Parathyroid adenoma (tissue), 2 donors: ENCODE data around the gene SURF1.
"Not testable (repeated sequence)": the region's sequence is repeated elsewhere in the genome, so short reads cannot be mapped to it uniquely, and the experiment has no call there.

ENCODE experiments used
- H2AFZ ChIP-seq: fragments of 300-600 bp; sonication (generic); one replicate; pipeline ENCODE4 v1.7.0; 2017; ENCODE audit warnings: antibody characterized with exemption, mild to moderate bottlenecking
- H3K27ac ChIP-seq: fragments of 300-600 bp; sonication (generic); one replicate; pipeline ENCODE4 v1.7.0; 2017
- H3K27me3 ChIP-seq: fragments of 300-600 bp; sonication (generic); one replicate; pipeline ENCODE4 v1.7.0; 2017; ENCODE audit warnings: low read length; ENCODE audit not compliant: control insufficient read depth, insufficient read depth
- H3K36me3 ChIP-seq: fragments of 300-600 bp; sonication (generic); one replicate; pipeline ENCODE4 v1.7.0; 2017; ENCODE audit warnings: low read length; ENCODE audit not compliant: control insufficient read depth, insufficient read depth
- H3K4me1 ChIP-seq: fragments of 300-600 bp; sonication (generic); one replicate; pipeline ENCODE4 v1.7.0; 2017; ENCODE audit warnings: control low read depth
- H3K4me2 ChIP-seq: fragments of 300-600 bp; sonication (generic); one replicate; pipeline ENCODE4 v1.7.0; 2017; ENCODE audit warnings: low read length
- H3K4me3 ChIP-seq: fragments of 300-600 bp; sonication (generic); one replicate; pipeline ENCODE4 v1.7.0; 2017; ENCODE audit warnings: low read depth, low read length
- H3K79me2 ChIP-seq: fragments of 300-600 bp; sonication (generic); one replicate; pipeline ENCODE4 v1.7.0; 2017; ENCODE audit warnings: control low read depth
- H3K9ac ChIP-seq: fragments of 300-600 bp; sonication (generic); one replicate; pipeline ENCODE4 v1.7.0; 2017; ENCODE audit warnings: mild to moderate bottlenecking
- H3K9me3 ChIP-seq: fragments of 300-600 bp; sonication (generic); one replicate; pipeline ENCODE4 v1.7.0; 2017; ENCODE audit warnings: low read length; ENCODE audit not compliant: control insufficient read depth
- CTCF ChIP-seq: fragments of 300-600 bp; sonication (generic); IDR thresholded peaks from one replicate; pipeline ENCODE4 v1.7.0; 2017; ENCODE audit warnings: antibody characterized with exemption, mild to moderate bottlenecking
- donor health status: primary hyperparathyroidism.

SURF1 gene

GRCh38 chr9:133327834-133328484 lies 28.3 kb downstream of the SURF1 start:
- no peak overlapping the region for H3K9ac ChIP-seq
- no peaks in the 10 kb centered on the region for H3K36me3 ChIP-seq
- H3K4me3 ChIP-seq = no peak overlapping the region
- H3K9me3 ChIP-seq = no peaks in the 10 kb centered on the region
- H3K27me3 ChIP-seq = no peaks in the 10 kb centered on the region
- no peak overlapping the region for H3K27ac ChIP-seq
- H3K4me1 ChIP-seq = no peaks in the 10 kb centered on the region
- no peak for TF ChIP-seq CTCF
- no peaks in the 10 kb centered on the region for H3K79me2 ChIP-seq
- H3K4me2 ChIP-seq = no peak overlapping the region
- H2AFZ ChIP-seq = no peak overlapping the region

GRCh38 chr9:133327021-133327420 lies 29.3 kb downstream of the SURF1 start:
- not testable (repeated sequence) for H3K27me3 ChIP-seq, H3K4me3 ChIP-seq, H3K9ac ChIP-seq, H3K27ac ChIP-seq, H3K79me2 ChIP-seq, H2AFZ ChIP-seq, H3K9me3 ChIP-seq, H3K4me2 ChIP-seq, H3K36me3 ChIP-seq, H3K4me1 ChIP-seq

- Histone ChIP-seq H3K27me3 (no peaks in the 10 kb centered on the region), H3K36me3 (no peaks in the 10 kb centered on the region)
Observed at GRCh38 chr9:133323991-133324703, 32.1 kb downstream of the SURF1 start.

GRCh38 chr9:133323211-133323610 lies 33.1 kb downstream of the SURF1 start:
- TF ChIP-seq CTCF = no peak
- no peak overlapping the region for H3K4me2 ChIP-seq

More at GRCh38 chr9:133323991-133324703, 32.1 kb downstream of the SURF1 start:
- TF ChIP-seq CTCF = no peak
- Histone ChIP-seq H3K9me3 (no peaks in the 10 kb centered on the region), H3K4me3 (no peak overlapping the region), H3K4me2 (no peak overlapping the region), H3K79me2 (no peaks in the 10 kb centered on the region), H3K27ac (no peak overlapping the region), H2AFZ (no peak overlapping the region), H3K4me1 (no peaks in the 10 kb centered on the region), H3K9ac (no peak overlapping the region)

GRCh38 chr9:133322701-133323100 lies 33.6 kb downstream of the SURF1 start:
- Histone ChIP-seq H3K9me3 (no peaks in the 10 kb centered on the region), H2AFZ (no peak overlapping the region), H3K36me3 (no peaks in the 10 kb centered on the region), H3K27ac (no peak overlapping the region), H3K4me1 (no peaks in the 10 kb centered on the region), H3K27me3 (no peaks in the 10 kb centered on the region), H3K9ac (no peak overlapping the region), H3K4me2 (no peak overlapping the region), H3K4me3 (no peak overlapping the region), H3K79me2 (no peaks in the 10 kb centered on the region)
- no peak for TF ChIP-seq CTCF

More at GRCh38 chr9:133323211-133323610, 33.1 kb downstream of the SURF1 start:
- Histone ChIP-seq H3K27me3 (no peaks in the 10 kb centered on the region), H3K4me3 (no peak overlapping the region), H3K9me3 (no peaks in the 10 kb centered on the region), H2AFZ (no peak overlapping the region), H3K4me1 (no peaks in the 10 kb centered on the region), H3K36me3 (no peaks in the 10 kb centered on the region), H3K9ac (no peak overlapping the region), H3K27ac (no peak overlapping the region), H3K79me2 (no peaks in the 10 kb centered on the region)
